ENCODE data around the gene RCCD1.

Gene RCCD1

GRCh38 chr15:90954712-90955623 is at the start of gene RCCD1 (continued):
- TF ChIP-seq REST (tag by site-specific recombination; IDR thresholded peaks at IDR 0.05), result 0 out of 2 replicates have a peak, but pooled peaks have one; percentile 15
- no peak for TF ChIP-seq ZBTB49 (tag by site-specific recombination; IDR thresholded peaks at IDR 0.05; ENCODE audit: low read depth)
- no peak for TF ChIP-seq ELK4 (IDR thresholded peaks at IDR 0.05; ENCODE audit: borderline replicate concordance, low read depth, low read length)
- TF ChIP-seq TRIM28 (IDR thresholded peaks at IDR 0.05; ENCODE audit: borderline replicate concordance, low read length), result no peak; the same call in 1 of the 2 replicates
- TF ChIP-seq ZNF16 (tag by site-specific recombination; IDR thresholded peaks at IDR 0.05; ENCODE audit: low read depth), result 0 out of 2 replicates have a peak, but pooled peaks have one; percentile 41
- TF ChIP-seq YY2 (tag by site-specific recombination; IDR thresholded peaks at IDR 0.05), result 0 out of 2 replicates have a peak, but pooled peaks have one; percentile 12
- TF ChIP-seq ZNF404 (tag by site-specific recombination; IDR thresholded peaks at IDR 0.05), result no peak
- TF ChIP-seq PATZ1 (tag by site-specific recombination; IDR thresholded peaks at IDR 0.05), result peak; percentile 95
- TF ChIP-seq ZNF157 (tag by site-specific recombination; IDR thresholded peaks at IDR 0.05), result no peak
- peak; percentile 98 for TF ChIP-seq KLF8 (tag by site-specific recombination; IDR thresholded peaks at IDR 0.05)
- no peak for TF ChIP-seq ZNF19 (tag by site-specific recombination; IDR thresholded peaks at IDR 0.05; ENCODE audit: low read depth)
- no peak for TF ChIP-seq ZNF529 (tag by site-specific recombination; IDR thresholded peaks at IDR 0.05; ENCODE audit: insufficient replicate concordance)
- no peak for TF ChIP-seq AEBP2 (tag by site-specific recombination; IDR thresholded peaks at IDR 0.05; ENCODE audit: borderline replicate concordance)
- no peak for TF ChIP-seq ZNF155 (tag by site-specific recombination; IDR thresholded peaks at IDR 0.05)
- no peak for TF ChIP-seq PRDM4 (tag by site-specific recombination; IDR thresholded peaks at IDR 0.05)
- TF ChIP-seq ZNF654 (tag by site-specific recombination; IDR thresholded peaks at IDR 0.05; ENCODE audit: low read depth), result no peak
- TF ChIP-seq ZNF112 (tag by site-specific recombination; IDR thresholded peaks at IDR 0.05), result no peak
- no peak for TF ChIP-seq PRDM1 (tag by site-specific recombination; IDR thresholded peaks at IDR 0.05)
- TF ChIP-seq ZNF280D (tag by site-specific recombination; IDR thresholded peaks at IDR 0.05), result peak; percentile 46; the same call in 1 of the 2 replicates
- peak; percentile 95 for TF ChIP-seq SP2 (tag by site-specific recombination; IDR thresholded peaks at IDR 0.05)
- no peak for TF ChIP-seq ZNF266 (tag by site-specific recombination; IDR thresholded peaks at IDR 0.05; ENCODE audit: low read depth)

Data from HEK293 (cell line).